GM12878 (cell line): ENCODE data around the gene ZNF618.

ENCODE experiments used
- HCFC1 ChIP-seq: fragments of 150-350 bp; IDR thresholded peaks from 2 replicates; pipeline ENCODE4 v1.6.1; 2014; ENCODE audit warnings: low read length
- TF ChIP-seq, protein P1 (sequence below): IDR thresholded peaks from 2 replicates; pipeline ENCODE4 v1.6.1; 2012; ENCODE audit warnings: improper control_type of control experiment, low read depth, low read length; ENCODE audit not compliant: insufficient replicate concordance
- TF ChIP-seq, protein P2 (sequence below), 3 experiments: IDR thresholded peaks in 2 of 3; conservative IDR thresholded peaks in 1 of 3; 2 replicates each; pipeline ENCODE4 v1.5.1; 2011; ENCODE audit warnings: low read depth in 3 of 3, low read length in 3 of 3, mild to moderate bottlenecking in 3 of 3, control low read depth in 2 of 3, moderate library complexity in 2 of 3, inconsistent platforms in 1 of 3, mixed read lengths in 1 of 3; ENCODE audit not compliant: control insufficient read depth in 2 of 3, insufficient read depth in 1 of 3; ENCODE audit errors: extremely low read depth in 1 of 3
- TF ChIP-seq, protein P3 (sequence below): IDR thresholded peaks from 2 replicates; pipeline ENCODE4 v1.6.1; 2012; ENCODE audit warnings: mild to moderate bottlenecking, low read depth, low read length
- TF ChIP-seq, protein P4 (sequence below): fragments of 450-650 bp; IDR thresholded peaks from 2 replicates; pipeline ENCODE4 v1.6.1; 2016; ENCODE audit warnings: mild to moderate bottlenecking, moderate library complexity, borderline replicate concordance

DNA sequence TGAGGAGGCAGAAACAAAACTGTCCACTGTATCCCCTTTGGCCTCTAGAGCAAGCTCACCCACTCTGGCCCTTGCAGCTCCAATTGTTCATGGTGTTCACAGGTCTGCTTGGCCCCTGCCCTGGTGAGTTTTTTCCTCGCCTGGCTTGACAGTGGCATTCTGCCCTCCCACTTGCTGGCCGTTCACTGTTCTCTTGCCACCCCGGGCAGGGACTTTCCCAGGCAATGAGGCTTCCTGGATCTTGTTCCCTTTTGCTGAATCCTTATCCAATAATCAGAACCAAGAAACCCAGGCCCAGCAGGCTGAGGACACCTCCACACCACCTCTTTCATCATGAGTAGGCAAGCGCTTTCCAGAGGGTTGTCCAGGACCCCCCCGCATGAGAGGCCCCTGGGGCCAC lies 31.2 kb downstream of the ZNF618 start:
- TF ChIP-seq, protein P1, sequence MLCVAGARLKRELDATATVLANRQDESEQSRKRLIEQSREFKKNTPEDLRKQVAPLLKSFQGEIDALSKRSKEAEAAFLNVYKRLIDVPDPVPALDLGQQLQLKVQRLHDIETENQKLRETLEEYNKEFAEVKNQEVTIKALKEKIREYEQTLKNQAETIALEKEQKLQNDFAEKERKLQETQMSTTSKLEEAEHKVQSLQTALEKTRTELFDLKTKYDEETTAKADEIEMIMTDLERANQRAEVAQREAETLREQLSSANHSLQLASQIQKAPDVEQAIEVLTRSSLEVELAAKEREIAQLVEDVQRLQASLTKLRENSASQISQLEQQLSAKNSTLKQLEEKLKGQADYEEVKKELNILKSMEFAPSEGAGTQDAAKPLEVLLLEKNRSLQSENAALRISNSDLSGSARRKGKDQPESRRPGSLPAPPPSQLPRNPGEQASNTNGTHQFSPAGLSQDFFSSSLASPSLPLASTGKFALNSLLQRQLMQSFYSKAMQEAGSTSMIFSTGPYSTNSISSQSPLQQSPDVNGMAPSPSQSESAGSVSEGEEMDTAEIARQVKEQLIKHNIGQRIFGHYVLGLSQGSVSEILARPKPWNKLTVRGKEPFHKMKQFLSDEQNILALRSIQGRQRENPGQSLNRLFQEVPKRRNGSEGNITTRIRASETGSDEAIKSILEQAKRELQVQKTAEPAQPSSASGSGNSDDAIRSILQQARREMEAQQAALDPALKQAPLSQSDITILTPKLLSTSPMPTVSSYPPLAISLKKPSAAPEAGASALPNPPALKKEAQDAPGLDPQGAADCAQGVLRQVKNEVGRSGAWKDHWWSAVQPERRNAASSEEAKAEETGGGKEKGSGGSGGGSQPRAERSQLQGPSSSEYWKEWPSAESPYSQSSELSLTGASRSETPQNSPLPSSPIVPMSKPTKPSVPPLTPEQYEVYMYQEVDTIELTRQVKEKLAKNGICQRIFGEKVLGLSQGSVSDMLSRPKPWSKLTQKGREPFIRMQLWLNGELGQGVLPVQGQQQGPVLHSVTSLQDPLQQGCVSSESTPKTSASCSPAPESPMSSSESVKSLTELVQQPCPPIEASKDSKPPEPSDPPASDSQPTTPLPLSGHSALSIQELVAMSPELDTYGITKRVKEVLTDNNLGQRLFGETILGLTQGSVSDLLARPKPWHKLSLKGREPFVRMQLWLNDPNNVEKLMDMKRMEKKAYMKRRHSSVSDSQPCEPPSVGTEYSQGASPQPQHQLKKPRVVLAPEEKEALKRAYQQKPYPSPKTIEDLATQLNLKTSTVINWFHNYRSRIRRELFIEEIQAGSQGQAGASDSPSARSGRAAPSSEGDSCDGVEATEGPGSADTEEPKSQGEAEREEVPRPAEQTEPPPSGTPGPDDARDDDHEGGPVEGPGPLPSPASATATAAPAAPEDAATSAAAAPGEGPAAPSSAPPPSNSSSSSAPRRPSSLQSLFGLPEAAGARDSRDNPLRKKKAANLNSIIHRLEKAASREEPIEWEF: no peak
- TF ChIP-seq, protein P2, sequence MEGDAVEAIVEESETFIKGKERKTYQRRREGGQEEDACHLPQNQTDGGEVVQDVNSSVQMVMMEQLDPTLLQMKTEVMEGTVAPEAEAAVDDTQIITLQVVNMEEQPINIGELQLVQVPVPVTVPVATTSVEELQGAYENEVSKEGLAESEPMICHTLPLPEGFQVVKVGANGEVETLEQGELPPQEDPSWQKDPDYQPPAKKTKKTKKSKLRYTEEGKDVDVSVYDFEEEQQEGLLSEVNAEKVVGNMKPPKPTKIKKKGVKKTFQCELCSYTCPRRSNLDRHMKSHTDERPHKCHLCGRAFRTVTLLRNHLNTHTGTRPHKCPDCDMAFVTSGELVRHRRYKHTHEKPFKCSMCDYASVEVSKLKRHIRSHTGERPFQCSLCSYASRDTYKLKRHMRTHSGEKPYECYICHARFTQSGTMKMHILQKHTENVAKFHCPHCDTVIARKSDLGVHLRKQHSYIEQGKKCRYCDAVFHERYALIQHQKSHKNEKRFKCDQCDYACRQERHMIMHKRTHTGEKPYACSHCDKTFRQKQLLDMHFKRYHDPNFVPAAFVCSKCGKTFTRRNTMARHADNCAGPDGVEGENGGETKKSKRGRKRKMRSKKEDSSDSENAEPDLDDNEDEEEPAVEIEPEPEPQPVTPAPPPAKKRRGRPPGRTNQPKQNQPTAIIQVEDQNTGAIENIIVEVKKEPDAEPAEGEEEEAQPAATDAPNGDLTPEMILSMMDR (IDR thresholded peaks at IDR 0.05 in 2 of 3, conservative IDR thresholded peaks at IDR 0.05 in 1 of 3; ENCODE audit: control insufficient read depth in 2 of 3, extremely low read depth in 1 of 3, insufficient read depth in 1 of 3, low read depth in 3 of 3, low read length in 3 of 3): no peak
- TF ChIP-seq, protein P3, sequence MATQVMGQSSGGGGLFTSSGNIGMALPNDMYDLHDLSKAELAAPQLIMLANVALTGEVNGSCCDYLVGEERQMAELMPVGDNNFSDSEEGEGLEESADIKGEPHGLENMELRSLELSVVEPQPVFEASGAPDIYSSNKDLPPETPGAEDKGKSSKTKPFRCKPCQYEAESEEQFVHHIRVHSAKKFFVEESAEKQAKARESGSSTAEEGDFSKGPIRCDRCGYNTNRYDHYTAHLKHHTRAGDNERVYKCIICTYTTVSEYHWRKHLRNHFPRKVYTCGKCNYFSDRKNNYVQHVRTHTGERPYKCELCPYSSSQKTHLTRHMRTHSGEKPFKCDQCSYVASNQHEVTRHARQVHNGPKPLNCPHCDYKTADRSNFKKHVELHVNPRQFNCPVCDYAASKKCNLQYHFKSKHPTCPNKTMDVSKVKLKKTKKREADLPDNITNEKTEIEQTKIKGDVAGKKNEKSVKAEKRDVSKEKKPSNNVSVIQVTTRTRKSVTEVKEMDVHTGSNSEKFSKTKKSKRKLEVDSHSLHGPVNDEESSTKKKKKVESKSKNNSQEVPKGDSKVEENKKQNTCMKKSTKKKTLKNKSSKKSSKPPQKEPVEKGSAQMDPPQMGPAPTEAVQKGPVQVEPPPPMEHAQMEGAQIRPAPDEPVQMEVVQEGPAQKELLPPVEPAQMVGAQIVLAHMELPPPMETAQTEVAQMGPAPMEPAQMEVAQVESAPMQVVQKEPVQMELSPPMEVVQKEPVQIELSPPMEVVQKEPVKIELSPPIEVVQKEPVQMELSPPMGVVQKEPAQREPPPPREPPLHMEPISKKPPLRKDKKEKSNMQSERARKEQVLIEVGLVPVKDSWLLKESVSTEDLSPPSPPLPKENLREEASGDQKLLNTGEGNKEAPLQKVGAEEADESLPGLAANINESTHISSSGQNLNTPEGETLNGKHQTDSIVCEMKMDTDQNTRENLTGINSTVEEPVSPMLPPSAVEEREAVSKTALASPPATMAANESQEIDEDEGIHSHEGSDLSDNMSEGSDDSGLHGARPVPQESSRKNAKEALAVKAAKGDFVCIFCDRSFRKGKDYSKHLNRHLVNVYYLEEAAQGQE: no peak
- TF ChIP-seq, protein P4, sequence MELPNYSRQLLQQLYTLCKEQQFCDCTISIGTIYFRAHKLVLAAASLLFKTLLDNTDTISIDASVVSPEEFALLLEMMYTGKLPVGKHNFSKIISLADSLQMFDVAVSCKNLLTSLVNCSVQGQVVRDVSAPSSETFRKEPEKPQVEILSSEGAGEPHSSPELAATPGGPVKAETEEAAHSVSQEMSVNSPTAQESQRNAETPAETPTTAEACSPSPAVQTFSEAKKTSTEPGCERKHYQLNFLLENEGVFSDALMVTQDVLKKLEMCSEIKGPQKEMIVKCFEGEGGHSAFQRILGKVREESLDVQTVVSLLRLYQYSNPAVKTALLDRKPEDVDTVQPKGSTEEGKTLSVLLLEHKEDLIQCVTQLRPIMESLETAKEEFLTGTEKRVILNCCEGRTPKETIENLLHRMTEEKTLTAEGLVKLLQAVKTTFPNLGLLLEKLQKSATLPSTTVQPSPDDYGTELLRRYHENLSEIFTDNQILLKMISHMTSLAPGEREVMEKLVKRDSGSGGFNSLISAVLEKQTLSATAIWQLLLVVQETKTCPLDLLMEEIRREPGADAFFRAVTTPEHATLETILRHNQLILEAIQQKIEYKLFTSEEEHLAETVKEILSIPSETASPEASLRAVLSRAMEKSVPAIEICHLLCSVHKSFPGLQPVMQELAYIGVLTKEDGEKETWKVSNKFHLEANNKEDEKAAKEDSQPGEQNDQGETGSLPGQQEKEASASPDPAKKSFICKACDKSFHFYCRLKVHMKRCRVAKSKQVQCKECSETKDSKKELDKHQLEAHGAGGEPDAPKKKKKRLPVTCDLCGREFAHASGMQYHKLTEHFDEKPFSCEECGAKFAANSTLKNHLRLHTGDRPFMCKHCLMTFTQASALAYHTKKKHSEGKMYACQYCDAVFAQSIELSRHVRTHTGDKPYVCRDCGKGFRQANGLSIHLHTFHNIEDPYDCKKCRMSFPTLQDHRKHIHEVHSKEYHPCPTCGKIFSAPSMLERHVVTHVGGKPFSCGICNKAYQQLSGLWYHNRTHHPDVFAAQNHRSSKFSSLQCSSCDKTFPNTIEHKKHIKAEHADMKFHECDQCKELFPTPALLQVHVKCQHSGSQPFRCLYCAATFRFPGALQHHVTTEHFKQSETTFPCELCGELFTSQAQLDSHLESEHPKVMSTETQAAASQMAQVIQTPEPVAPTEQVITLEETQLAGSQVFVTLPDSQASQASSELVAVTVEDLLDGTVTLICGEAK: no peak
- TF ChIP-seq HCFC1: no peak
